ENCODE data around the gene BCAS3. TPM values are rescaled to one million over a fixed set of nuclear protein-coding genes. Genes with fewer than 3 reads are reported as not detected.

BCAS3 gene
- 10 to 100 TPM; 12.0 to 15.6 TPM for total RNA-seq

GRCh38 chr17:60677308-60678117, at the start of gene BCAS3:
Gene BCAS3 (plus strand): TSS chr17:60677851.
- no peak for TF ChIP-seq CTCF (IDR thresholded peaks at IDR 0.05)
- no peaks in the 10 kb centered on the region for H3K36me3 ChIP-seq
- peak; percentile 99 for DNase-seq (ENCODE audit: low spot score)
- H3K4me1 ChIP-seq, result peaks cover 0 to 14% of the 10 kb centered on the region in 2 donors
- H3K4me3 ChIP-seq, result peak within 1 kb of the TSS; percentile 67 to 92
- no peaks in the 10 kb centered on the region for H3K9me3 ChIP-seq
- H3K27ac ChIP-seq, result peak within 1 kb of the TSS; percentile 64 to 86
- H3K27me3 ChIP-seq, result no peaks in the 10 kb centered on the region

- no peak for TF ChIP-seq CTCF (IDR thresholded peaks at IDR 0.05)
- DNase-seq (ENCODE audit: low spot score), result no peak
- H3K27me3 ChIP-seq, result no peaks in the 10 kb centered on the region
- peaks cover 8% of the 10 kb centered on the region for H3K36me3 ChIP-seq
- H3K4me1 ChIP-seq, result no peaks in the 10 kb centered on the region
- no peak overlapping the region for H3K27ac ChIP-seq
- H3K4me3 ChIP-seq, result no peak overlapping the region
- H3K9me3 ChIP-seq, result no peaks in the 10 kb centered on the region
These were observed 49.3 kb upstream of the BCAS3 start for GRCh38 chr17:60628252-60628889.

- DNase-seq (ENCODE audit: low spot score), result no peak
- Histone ChIP-seq H3K27ac (no peak overlapping the region), H3K9me3 (no peaks in the 10 kb centered on the region), H3K27me3 (no peaks in the 10 kb centered on the region), H3K4me3 (no peak overlapping the region), H3K36me3 (peaks cover 13% of the 10 kb centered on the region), H3K4me1 (no peaks in the 10 kb centered on the region)
- TF ChIP-seq CTCF (IDR thresholded peaks at IDR 0.05), result no peak
These were observed 48.5 kb upstream of the BCAS3 start for GRCh38 chr17:60629120-60629519.

GRCh38 chr17:60630352-60630751, 47.3 kb upstream of the BCAS3 start:
- H3K36me3 ChIP-seq, result peaks cover 24% of the 10 kb centered on the region

GRCh38 chr17:60631119-60631518, 46.5 kb upstream of the BCAS3 start:
- no peaks in the 10 kb centered on the region for H3K27me3 ChIP-seq
- no peaks in the 10 kb centered on the region for H3K4me1 ChIP-seq
- H3K9me3 ChIP-seq, result no peaks in the 10 kb centered on the region
- peaks cover 30% of the 10 kb centered on the region for H3K36me3 ChIP-seq
- no peak overlapping the region for H3K27ac ChIP-seq
- DNase-seq (ENCODE audit: low spot score), result no peak
- no peak overlapping the region for H3K4me3 ChIP-seq
- TF ChIP-seq CTCF (IDR thresholded peaks at IDR 0.05), result no peak

More at GRCh38 chr17:60630352-60630751, 47.3 kb upstream of the BCAS3 start:
- no peak overlapping the region for H3K4me3 ChIP-seq
- no peak for TF ChIP-seq CTCF (IDR thresholded peaks at IDR 0.05)
- no peaks in the 10 kb centered on the region for H3K4me1 ChIP-seq
- H3K27me3 ChIP-seq, result no peaks in the 10 kb centered on the region
- H3K27ac ChIP-seq, result no peak overlapping the region
- no peak for DNase-seq (ENCODE audit: low spot score)
- no peaks in the 10 kb centered on the region for H3K9me3 ChIP-seq
